Caco-2 (cell line): ENCODE data around the gene PRDM1. TPM values are rescaled to one million over a fixed set of nuclear protein-coding genes. Genes with fewer than 3 reads are reported as not detected.

Experiments
- BruUV-seq: library from RNA; stranded (reverse); fragments of 400-500 nt; replicated peaks from 2 replicates; lab custom pipeline; 2021; lab: Mats Ljungman, UMichigan
- CTCF ChIA-PET: fragments of 300-600 bp; sonication (Branson Sonifier 250); formaldehyde crosslinking; loops from one replicate; lab custom pipeline; 2022; ENCODE audit warnings: antibody characterized with exemption; lab: Charles Lee
- POLR2A ChIA-PET: fragments of 300-600 bp; sonication (Branson Sonifier 250); formaldehyde crosslinking; loops from one replicate; lab custom pipeline; 2022; ENCODE audit warnings: antibody characterized with exemption; lab: Charles Lee
- DNase-seq, 2 experiments: peaks; one replicate each; pipeline versions ENCODE4 v3.0.0 to v3.0.0-alpha.2; 2020 to 2022
- H3K27me3 ChIP-seq: replicated peaks from 2 replicates; pipeline ENCODE4 v1.6.0; 2011; ENCODE audit warnings: low read length; ENCODE audit not compliant: control insufficient read depth, insufficient read depth
- H3K36me3 ChIP-seq: 2 replicates; pipeline ENCODE4 v1.5.1; 2011; ENCODE audit warnings: low read length; ENCODE audit not compliant: control insufficient read depth, insufficient read depth
- H3K4me1 ChIP-seq: fragments of 250-450 bp; sonication (Bioruptor Pico); 2 replicates; pipeline ENCODE4 v1.5.1; 2020; ENCODE audit warnings: mild to moderate bottlenecking
- H3K4me3 ChIP-seq: 2 replicates; pipeline ENCODE4 v1.5.1; 2011; ENCODE audit warnings: low read depth, mild to moderate bottlenecking, control low read depth, low read length
- H3K9me3 ChIP-seq: fragments of 250-450 bp; sonication (Bioruptor Pico); 2 replicates; pipeline ENCODE4 v1.5.1; 2020; ENCODE audit warnings: mild to moderate bottlenecking, moderate library complexity
- H3K27ac Mint-ChIP-seq: one replicate; pipeline ENCODE4 v1.8.0; 2022; ENCODE audit warnings: mixed read lengths; ENCODE audit not compliant: unreplicated experiment
- H3K27me3 Mint-ChIP-seq: one replicate; pipeline ENCODE4 v1.8.0; 2022; ENCODE audit warnings: mixed read lengths; ENCODE audit not compliant: insufficient read depth, unreplicated experiment
- H3K36me3 Mint-ChIP-seq: one replicate; pipeline ENCODE4 v1.8.0; 2022; ENCODE audit warnings: mild to moderate bottlenecking, mixed read lengths; ENCODE audit not compliant: insufficient read depth, unreplicated experiment
- H3K4me1 Mint-ChIP-seq: one replicate; pipeline ENCODE4 v1.8.0; 2022; ENCODE audit warnings: low read depth, mixed read lengths; ENCODE audit not compliant: unreplicated experiment
- H3K4me3 Mint-ChIP-seq: one replicate; pipeline ENCODE4 v1.8.0; 2022; ENCODE audit warnings: mild to moderate bottlenecking, moderate library complexity, mixed read lengths; ENCODE audit not compliant: unreplicated experiment
- H3K9me3 Mint-ChIP-seq: one replicate; pipeline ENCODE4 v1.8.0; 2022; ENCODE audit warnings: mixed read lengths; ENCODE audit not compliant: unreplicated experiment
- CTCF ChIP-seq, 2 experiments: fragments of 200-600 bp in 1 of 2; IDR thresholded peaks; 1 replicate in 1 of 2; 2 replicates in 1 of 2; pipeline versions ENCODE4 v1.5.1 to v1.8.0; 2011 to 2022; ENCODE audit warnings: antibody characterized with exemption in 1 of 2, control low read depth in 1 of 2, inconsistent platforms in 1 of 2, low read depth in 1 of 2, low read length in 1 of 2, mild to moderate bottlenecking in 1 of 2, moderate library complexity in 1 of 2; ENCODE audit not compliant: insufficient read depth in 1 of 2, severe bottlenecking in 1 of 2, unreplicated experiment in 1 of 2
- intact Hi-C: fragments of 100-400 bp; cut with micrococcal nuclease; formaldehyde crosslinking; loops from one replicate; pipeline ENCODE4 v1.10.0; 2022; ENCODE audit not compliant: unreplicated experiment
- total RNA-seq: library from RNA; stranded (reverse); gene quantifications from 2 replicates; pipeline ENCODE4 v1.2.3, GENCODE V29; 2022

Gene PRDM1
- total RNA-seq, 1 experiment from 2014 or later: 10.4 TPM

DNA sequence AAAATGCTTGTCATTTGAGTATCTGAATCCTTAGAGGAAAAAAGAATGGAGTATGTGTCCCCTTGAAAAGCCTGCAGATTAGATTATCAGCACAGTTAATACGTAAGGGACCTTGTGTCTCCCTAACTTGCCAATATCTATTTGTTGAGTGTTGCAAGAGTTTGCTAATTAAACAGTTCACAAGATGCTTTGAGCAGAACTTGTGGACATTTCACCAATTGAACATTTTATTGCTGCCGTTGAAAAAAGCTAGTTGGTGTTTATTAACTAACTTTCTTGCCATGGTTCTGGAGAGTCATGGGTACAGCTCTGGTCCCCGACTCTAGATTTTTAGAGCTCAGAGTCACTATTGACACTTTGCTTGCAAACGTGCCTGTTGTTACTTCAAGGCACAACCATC, 30.6 kb upstream of the PRDM1 start:
- H3K36me3 Mint-ChIP-seq: peaks cover 7% of the 10 kb centered on the region
- BruUV-seq: no TSS peak
- H3K27ac Mint-ChIP-seq: no peak overlapping the region
- H3K9me3 ChIP-seq: no peaks in the 10 kb centered on the region
- H3K4me1 ChIP-seq: peaks cover 63% of the 10 kb centered on the region
- peaks cover 2% of the 10 kb centered on the region; the same call in 1 of the 2 replicates for H3K36me3 ChIP-seq
- H3K27me3 Mint-ChIP-seq: no peaks in the 10 kb centered on the region
- H3K4me3 ChIP-seq: no peak overlapping the region
- ChIA-PET CTCF (interaction anchor here (0.9 kb wide), 1 partner anchor 184 kb away, joined by 4 read pairs; no protein-coding TSS in a partner anchor), POLR2A (interaction anchor here (0.9 kb wide), 2 partner anchors 30 to 72 kb away, joined by 3 to 6 read pairs; partner anchors contain the start of gene PRDM1)
- TF ChIP-seq CTCF (IDR thresholded peaks at IDR 0.05; ENCODE audit: insufficient read depth in 1 of 2, low read depth in 1 of 2, low read length in 1 of 2, severe bottlenecking in 1 of 2, unreplicated experiment in 1 of 2): no peak
- intact Hi-C loops: loop anchor here (1.0 to 2.0 kb wide), 5 partner anchors 9 to 159 kb away; partner anchors contain the start of gene PRDM1
- peak in 1 of 2 experiments; percentile 58 for DNase-seq
- H3K4me1 Mint-ChIP-seq: peaks cover 43% of the 10 kb centered on the region
- H3K4me3 Mint-ChIP-seq: peak overlapping the region; percentile 0
- no peaks in the 10 kb centered on the region for H3K9me3 Mint-ChIP-seq
- no peaks in the 10 kb centered on the region for H3K27me3 ChIP-seq

- intact Hi-C loops: no loop called here
- ChIA-PET CTCF (interaction anchor here (0.9 kb wide), 1 partner anchor 185 kb away, joined by 4 read pairs; no protein-coding TSS in a partner anchor), POLR2A (interaction anchor here (0.9 kb wide), 2 partner anchors 30 to 73 kb away, joined by 3 to 6 read pairs; partner anchors contain the start of gene PRDM1)
- Mint-ChIP-seq H3K36me3 (peaks cover 5% of the 10 kb centered on the region), H3K27ac (peak overlapping the region; percentile 58), H3K4me1 (peaks cover 39% of the 10 kb centered on the region), H3K27me3 (no peaks in the 10 kb centered on the region), H3K4me3 (no peak overlapping the region), H3K9me3 (no peaks in the 10 kb centered on the region)
- TF ChIP-seq CTCF (IDR thresholded peaks at IDR 0.05; ENCODE audit: insufficient read depth in 1 of 2, low read depth in 1 of 2, low read length in 1 of 2, severe bottlenecking in 1 of 2, unreplicated experiment in 1 of 2): no peak
- Histone ChIP-seq H3K4me3 (no peak overlapping the region), H3K4me1 (peaks cover 56% of the 10 kb centered on the region), H3K9me3 (no peaks in the 10 kb centered on the region), H3K27me3 (no peaks in the 10 kb centered on the region), H3K36me3 (peaks cover 2% of the 10 kb centered on the region; the same call in 1 of the 2 replicates)
- DNase-seq: no peak
- BruUV-seq: no TSS peak
Measured at GRCh38 chr6:106056060-106056745, 29.9 kb upstream of the PRDM1 start.

DNA sequence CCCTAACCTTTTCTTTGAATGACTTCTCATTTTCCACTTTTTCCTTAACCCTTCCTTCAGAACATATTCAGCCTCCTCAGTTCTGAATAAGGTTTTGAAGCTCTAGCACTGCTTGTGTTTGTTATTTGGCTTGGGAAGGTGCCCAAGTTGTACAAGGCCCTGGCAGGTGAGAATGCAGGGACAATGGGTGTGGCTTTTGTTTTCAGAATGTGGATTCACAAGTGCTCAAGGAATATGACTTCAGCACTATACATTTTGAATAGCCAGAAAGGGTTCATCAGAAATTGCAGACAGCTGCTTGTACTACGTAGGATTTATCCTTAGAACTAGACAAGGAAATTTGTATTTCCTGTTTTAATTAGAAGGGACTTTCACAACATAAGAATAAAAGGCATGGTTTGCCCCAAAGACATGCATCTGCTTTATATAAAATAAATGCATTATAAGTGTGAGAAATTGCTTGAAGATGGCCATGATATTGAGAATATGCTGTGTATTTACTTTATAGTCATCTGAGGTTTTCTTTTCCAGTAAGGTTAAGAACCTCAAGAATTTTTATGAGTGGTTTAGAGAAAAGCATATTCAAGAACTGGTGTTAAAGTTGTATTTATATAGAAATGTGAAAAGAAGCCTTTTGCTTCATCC, 29.3 kb upstream of the PRDM1 start:
- no TSS peak for BruUV-seq
- Mint-ChIP-seq H3K4me1 (peaks cover 33% of the 10 kb centered on the region), H3K27me3 (no peaks in the 10 kb centered on the region), H3K27ac (peak overlapping the region; percentile 58), H3K9me3 (no peaks in the 10 kb centered on the region), H3K4me3 (no peak overlapping the region), H3K36me3 (no peaks in the 10 kb centered on the region)
- no peaks in the 10 kb centered on the region for H3K9me3 ChIP-seq
- no peak overlapping the region for H3K4me3 ChIP-seq
- ChIA-PET CTCF (no interaction called here), POLR2A (no interaction called here)
- no peak for TF ChIP-seq CTCF (IDR thresholded peaks at IDR 0.05; ENCODE audit: insufficient read depth in 1 of 2, low read depth in 1 of 2, low read length in 1 of 2, severe bottlenecking in 1 of 2, unreplicated experiment in 1 of 2)
- peaks cover 49% of the 10 kb centered on the region for H3K4me1 ChIP-seq
- no peaks in the 10 kb centered on the region for H3K27me3 ChIP-seq
- no peak for DNase-seq
- intact Hi-C loops: no loop called here
- peaks cover 2% of the 10 kb centered on the region; the same call in 1 of the 2 replicates for H3K36me3 ChIP-seq
